NCI-H2196 treated with DMSO at 0.1 percent for 48 hours (cell line): Measurements from ENCODE around the gene CSTF2T.

Source experiments
- DNase-seq: peaks from one replicate; lab custom pipeline; 2025; ENCODE audit not compliant: unreplicated experiment; lab: John Stamatoyannopoulos, UW

Gene CSTF2T

GRCh38 chr10:51651063-51651462 is 48.3 kb downstream of the CSTF2T start:
- DNase-seq, result no peak

- DNase-seq, result no peak
Observed at GRCh38 chr10:51649064-51649463, 50.3 kb downstream of the CSTF2T start.
